GM19397 (cell line): ENCODE results near the gene SMPD3.

ENCODE experiments used
- ATAC-seq: cut with Tn5 transposase; IDR thresholded peaks from one replicate; pipeline ENCODE4 v1.9.1; 2021; ENCODE audit warnings: mild to moderate bottlenecking, moderate library complexity; ENCODE audit not compliant: unreplicated experiment

The SMPD3 gene

GRCh38 chr16:68408428-68408827 lies 39.9 kb downstream of the SMPD3 start:
- ATAC-seq = no peak

- no peak for ATAC-seq
These were observed 41.7 kb downstream of the SMPD3 start for GRCh38 chr16:68406458-68407152.

- no peak for ATAC-seq
These were observed 43.5 kb downstream of the SMPD3 start for GRCh38 chr16:68404736-68405345.

- no peak for ATAC-seq
These were observed 44.6 kb downstream of the SMPD3 start for GRCh38 chr16:68403704-68404103.

GRCh38 chr16:68403177-68403576 lies 45.1 kb downstream of the SMPD3 start:
- no peak for ATAC-seq

- no peak for ATAC-seq
These were observed 45.6 kb downstream of the SMPD3 start for GRCh38 chr16:68402748-68403040.

GRCh38 chr16:68401871-68402747 lies 46.2 kb downstream of the SMPD3 start:
- ATAC-seq = no peak

- no peak for ATAC-seq
These were observed 47.3 kb downstream of the SMPD3 start for GRCh38 chr16:68400924-68401460.

- ATAC-seq = no peak
These were observed 48.0 kb downstream of the SMPD3 start for GRCh38 chr16:68400083-68400923.

GRCh38 chr16:68399456-68399855 lies 48.9 kb downstream of the SMPD3 start:
- ATAC-seq = no peak

- ATAC-seq = no peak
These were observed 50.6 kb downstream of the SMPD3 start for GRCh38 chr16:68397710-68398201.

- ATAC-seq = no peak
These were observed 51.8 kb downstream of the SMPD3 start for GRCh38 chr16:68396481-68396880.

- ATAC-seq = no peak
These were observed 52.5 kb downstream of the SMPD3 start for GRCh38 chr16:68395815-68396214.

- ATAC-seq = no peak
These were observed 53.0 kb downstream of the SMPD3 start for GRCh38 chr16:68395167-68395786.

GRCh38 chr16:68393333-68393732 lies 55.0 kb downstream of the SMPD3 start:
- ATAC-seq = no peak

GRCh38 chr16:68389750-68390371 lies 58.4 kb downstream of the SMPD3 start:
- no peak for ATAC-seq

GRCh38 chr16:68389006-68389405 lies 59.3 kb downstream of the SMPD3 start:
- no peak for ATAC-seq

GRCh38 chr16:68388124-68388523 lies 60.2 kb downstream of the SMPD3 start:
- no peak for ATAC-seq

GRCh38 chr16:68387301-68387700 lies 61.0 kb downstream of the SMPD3 start:
- ATAC-seq = no peak

GRCh38 chr16:68386628-68387027 lies 61.7 kb downstream of the SMPD3 start:
- no peak for ATAC-seq
